ENCODE results near the gene ULK2.
"Not testable (repeated sequence)": the region's sequence is repeated elsewhere in the genome, so short reads cannot be mapped to it uniquely, and the experiment has no call there.

Gene ULK2

DNA sequence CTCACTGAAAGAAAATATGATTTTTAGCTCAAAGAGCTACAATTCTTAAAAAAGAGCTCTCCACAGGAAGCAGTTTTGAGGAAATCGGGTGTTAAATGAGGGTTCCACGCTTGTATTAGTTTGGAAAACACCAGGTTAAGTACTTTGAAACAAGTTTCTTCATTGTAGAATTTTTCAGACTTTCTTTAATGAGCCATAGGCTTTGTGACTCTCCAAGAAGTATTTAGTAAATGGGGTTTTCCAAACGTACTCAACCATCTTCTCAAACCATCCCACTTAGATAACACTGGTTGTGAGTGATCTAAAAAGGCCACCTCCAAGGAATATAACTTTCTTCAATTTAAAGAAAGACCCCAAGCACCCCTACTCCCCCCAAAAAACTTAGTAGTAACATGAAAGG, 2.7 kb downstream of the ULK2 start:
- no peak for DNase-seq

GRCh38 chr17:19860647-19861177, 7.0 kb downstream of the ULK2 start:
- not testable (repeated sequence) for DNase-seq

DNA sequence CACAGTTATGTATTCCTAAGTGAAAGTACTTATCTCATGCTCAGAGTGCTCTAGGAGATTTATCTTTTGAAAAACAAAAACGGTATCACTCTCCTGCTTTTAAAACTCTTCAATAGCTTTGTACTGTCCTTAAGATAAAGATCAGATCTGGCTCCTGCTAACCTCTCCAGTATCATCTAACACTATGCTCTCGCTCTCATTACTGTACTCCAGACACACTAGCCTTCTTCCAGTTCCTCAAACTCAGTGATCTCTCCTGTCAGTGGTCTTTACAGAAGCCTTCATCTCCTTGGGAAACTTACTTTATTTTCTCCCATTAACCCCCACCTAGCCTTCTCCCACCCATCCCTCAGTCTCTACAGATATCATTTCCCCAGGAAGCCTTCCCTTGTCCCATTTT, 10.1 kb downstream of the ULK2 start:
- no peak for DNase-seq

GRCh38 chr17:19833914-19834313, 33.8 kb downstream of the ULK2 start:
- DNase-seq: no peak

DNA sequence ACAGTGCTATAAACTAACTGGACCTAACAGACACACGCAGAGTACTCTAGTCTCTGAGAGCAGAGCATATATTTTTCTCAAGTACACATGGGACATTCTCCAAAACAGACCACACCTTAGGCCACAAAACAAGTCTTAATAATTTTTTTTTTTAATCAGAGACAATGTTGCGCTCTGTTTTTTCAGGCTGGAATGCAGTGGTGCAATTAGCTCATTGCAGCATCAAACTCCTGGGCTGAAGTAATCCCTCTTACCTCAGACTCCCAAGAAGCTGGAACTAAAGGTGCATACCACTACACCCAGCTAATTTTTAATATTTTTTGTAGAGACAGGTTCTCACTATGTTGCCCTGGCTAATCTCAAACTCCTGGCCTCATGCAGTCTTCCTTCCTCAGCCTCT, 37.7 kb downstream of the ULK2 start:
- DNase-seq: no peak

- peak; percentile 3 for DNase-seq
Observed at GRCh38 chr17:19812407-19812806, 55.3 kb downstream of the ULK2 start.

DNA sequence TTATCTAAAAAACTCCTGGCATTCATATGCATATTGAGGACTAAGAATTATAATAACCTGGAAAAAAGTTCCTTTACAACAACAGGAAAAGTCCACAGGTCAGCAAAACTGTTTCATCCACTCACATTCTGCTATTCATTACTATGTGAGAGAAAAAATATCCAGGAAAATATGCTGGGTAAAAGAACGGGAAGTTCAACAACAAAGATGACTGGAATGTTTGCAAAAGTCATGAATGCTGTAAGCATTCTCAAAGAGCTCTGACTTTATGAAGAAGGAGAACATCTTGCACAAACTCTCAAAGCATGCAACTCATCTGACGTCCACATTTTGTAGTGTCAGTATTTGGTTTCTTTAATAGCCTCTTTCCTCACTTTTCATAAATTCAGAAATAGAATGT, 62.7 kb downstream of the ULK2 start:
- peak; percentile 17 for DNase-seq

- DNase-seq: no peak
Observed at GRCh38 chr17:19800571-19800970, 67.2 kb downstream of the ULK2 start.

GRCh38 chr17:19799796-19800195, 67.9 kb downstream of the ULK2 start:
- DNase-seq: no peak

GRCh38 chr17:19796457-19796856, 71.3 kb downstream of the ULK2 start:
- DNase-seq: no peak

DNA sequence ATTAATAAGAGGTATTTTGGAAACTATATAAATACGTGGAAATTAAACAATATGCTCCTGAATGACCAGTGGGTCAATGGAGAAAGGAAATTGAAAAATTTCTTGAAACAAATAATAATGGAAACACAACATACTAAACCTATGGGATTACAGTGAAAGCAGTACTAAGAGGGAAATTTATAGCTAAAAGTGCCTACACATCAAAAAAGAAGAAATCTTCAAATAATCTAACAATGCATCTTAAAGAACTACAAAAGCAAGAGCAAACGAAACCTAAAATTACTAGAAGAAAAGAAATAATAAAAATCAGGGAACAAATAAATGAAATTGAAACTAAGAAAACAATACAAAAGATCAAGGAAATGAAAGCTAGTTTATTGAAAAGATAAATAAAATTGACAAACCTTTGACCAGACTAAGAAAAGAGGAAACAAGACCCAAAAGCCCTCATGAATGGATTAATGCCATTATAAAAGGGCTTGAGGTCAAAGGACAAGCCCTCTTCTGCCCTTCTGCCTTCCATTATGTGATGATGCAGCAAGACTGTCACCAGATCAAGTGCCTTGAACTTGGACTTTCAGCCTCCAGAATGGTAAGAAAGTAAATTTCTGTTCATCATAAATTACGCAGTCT, 75.7 kb downstream of the ULK2 start:
- DNase-seq: no peak

DNA sequence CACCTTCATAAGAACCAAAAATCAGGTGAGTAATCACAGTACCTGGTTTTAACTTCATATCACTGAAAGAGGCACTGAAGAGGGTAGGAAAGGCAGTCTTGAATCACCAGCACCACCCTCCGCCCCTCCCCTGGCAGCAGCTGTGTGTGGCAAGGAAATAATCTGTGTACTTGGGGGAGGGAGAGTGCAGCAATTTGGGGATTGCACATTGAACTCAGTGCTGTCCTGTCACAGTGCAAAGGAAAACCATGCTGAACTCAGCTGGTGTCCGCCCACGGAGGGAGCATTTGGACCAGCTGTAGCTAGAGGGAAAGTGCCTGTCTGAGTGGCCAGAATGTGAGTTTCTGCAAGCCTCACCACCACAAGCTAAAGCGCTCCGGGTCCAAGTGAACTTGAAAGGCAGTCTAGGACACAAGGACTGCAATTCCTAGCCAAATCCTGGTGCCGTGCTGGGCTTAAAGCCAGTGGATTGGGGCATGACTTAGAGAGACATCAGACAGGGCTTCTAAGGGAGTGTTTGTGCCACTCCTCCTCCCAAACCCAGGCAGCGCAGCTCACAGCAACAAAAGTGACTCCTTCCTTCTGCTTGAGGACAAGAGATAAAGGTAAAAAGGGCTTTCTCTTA, 79.9 kb downstream of the ULK2 start:
- no peak for DNase-seq

GRCh38 chr17:19785854-19786253, 81.9 kb downstream of the ULK2 start:
- no peak for DNase-seq

DNA sequence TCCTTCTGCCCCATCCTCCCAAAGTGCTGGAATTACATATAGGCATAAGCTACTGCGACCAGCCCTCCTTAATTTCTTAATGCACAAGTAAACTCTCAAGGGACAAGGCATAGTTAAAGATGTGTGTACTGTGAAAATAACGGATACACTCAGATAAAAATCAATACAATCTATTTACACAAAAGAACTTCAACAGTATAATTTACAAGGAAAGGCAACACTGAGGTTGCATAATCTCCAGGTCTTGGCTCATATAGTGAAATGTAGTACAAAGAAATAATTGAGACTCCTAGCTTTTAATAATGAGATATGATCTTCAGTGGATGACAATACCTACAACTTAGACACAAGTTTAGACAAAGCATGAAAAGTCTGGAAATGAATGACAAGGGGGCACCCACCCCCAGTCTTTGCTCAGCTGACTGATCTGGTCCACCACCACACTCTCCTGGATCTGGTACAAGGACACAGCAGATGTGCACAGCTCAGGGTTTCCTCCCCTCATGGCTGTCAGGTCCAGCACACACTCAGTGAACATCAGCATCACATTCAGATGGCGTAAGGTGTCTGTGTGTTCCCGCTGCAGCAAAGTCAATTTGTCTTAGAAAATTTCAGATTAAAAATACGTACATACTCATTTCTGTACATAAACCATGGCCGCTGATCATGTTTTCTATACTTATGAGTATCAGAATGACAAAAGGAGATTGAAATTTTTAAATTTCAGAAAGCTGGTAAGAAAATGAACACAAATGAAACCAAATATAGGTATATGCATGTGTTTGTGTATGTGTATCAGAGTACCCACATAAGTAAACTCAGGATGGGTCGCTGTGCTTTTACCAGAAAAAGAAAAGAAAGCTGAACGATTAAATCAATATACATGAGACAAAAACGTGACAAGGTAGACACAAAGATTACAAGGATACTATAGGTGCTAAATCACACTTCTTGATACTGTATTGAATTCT, 86.0 kb downstream of the ULK2 start:
- DNase-seq: no peak

DNA sequence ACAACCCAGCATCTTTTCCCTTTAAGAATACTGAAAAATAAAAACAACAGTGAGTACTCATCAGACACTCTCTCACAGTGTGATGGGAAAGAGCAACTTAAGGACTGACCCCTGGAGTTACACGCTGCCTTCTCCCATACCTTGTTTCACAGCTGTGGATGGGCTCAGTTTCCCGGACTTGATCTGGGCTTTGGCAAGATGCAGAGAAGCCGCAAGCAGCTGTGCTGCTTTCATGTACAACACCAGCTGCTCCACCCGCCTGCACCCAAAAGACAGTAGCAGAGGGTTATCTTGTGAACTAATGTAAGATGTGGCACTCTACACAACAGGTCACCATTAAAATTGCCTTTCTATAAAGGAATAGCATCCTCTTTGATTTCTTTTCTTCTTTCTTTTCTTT, 86.9 kb downstream of the ULK2 start:
- DNase-seq: no peak

DNA sequence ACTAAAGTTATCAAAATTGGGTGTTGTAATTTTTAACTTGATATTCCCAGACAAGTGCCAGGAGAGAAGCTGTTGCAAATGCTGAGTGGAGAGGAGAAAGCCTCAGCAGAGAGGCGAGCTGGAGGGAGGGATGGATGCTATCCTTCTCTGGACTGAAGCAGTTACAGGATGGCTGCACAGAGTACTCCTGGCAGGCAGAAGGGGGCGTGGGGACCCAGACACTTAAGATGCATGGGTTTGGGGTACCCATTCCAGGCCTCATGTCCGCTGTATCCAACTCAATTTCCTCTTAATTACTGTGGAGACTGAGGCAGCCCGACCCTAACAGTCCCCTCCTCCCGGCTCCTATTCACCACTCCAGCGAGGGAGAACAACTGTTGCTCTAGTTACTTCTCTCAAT, 94.2 kb downstream of the ULK2 start:
- no peak for DNase-seq

DNA sequence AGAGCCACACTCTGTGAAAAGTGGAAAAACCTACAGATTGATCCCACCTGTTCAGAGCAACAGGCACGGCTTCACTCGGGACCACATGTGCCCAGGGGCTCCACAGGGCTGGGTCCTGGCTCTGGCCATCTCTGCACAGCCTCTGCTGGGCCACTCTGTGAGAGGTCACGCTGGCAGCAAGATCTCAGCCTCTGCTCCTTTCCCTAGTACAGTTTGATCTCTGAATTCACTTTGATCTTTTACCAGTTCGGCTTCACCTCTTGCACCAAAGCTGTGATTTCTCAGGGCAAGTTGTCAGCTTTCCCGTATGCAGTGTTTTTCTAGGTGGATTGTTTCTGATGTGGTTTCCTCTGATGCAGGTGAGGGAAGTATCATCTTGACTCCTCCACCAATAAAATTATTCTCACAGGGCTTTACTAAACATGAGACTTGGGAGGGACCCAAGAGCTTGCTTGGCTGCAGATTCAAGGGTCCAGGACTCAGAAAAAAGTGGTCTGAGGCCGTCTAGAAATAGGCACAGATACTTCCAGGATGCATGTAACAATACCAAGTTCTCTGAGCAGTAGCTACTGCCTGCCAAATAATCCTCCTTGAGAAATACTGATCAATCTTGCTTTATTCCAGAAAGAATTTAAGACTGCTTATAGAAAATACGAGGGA, 95.6 kb downstream of the ULK2 start:
- DNase-seq: no peak

DNA sequence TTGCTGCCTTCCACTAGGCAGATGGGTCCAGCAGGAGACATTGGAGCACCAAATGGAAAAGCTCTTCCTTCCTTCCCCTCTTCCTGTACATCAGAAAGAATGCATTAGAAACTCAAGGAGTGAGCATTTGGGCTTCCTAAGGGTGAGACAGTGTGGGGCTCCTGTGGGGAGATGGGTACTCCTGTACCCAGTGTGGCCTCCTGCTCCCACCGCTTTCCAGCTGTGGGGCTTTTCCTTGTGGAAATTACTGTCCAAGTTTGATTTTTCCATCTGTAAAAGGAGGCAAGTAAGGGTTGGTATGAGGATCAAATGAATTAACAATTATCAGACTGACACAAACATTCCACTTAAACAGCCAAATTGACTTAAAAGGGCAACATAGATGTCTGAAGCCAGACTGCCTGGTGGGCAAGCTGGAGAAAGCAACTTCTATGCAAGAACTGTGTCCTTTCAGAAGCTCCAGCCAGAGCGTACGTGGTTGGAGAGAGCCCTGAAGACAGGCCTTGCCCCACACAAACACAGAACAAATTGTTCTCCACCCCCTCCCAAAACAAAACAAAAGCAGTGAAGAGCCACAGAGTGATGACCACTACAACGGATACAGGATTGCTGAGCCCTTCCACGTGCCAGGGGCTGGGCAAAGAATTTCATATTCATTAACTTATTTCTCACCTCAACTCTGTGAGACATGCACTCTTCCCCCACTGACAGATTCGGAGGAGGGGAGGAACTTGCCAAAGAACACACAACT, 96.6 kb downstream of the ULK2 start:
- no peak for DNase-seq

DNA sequence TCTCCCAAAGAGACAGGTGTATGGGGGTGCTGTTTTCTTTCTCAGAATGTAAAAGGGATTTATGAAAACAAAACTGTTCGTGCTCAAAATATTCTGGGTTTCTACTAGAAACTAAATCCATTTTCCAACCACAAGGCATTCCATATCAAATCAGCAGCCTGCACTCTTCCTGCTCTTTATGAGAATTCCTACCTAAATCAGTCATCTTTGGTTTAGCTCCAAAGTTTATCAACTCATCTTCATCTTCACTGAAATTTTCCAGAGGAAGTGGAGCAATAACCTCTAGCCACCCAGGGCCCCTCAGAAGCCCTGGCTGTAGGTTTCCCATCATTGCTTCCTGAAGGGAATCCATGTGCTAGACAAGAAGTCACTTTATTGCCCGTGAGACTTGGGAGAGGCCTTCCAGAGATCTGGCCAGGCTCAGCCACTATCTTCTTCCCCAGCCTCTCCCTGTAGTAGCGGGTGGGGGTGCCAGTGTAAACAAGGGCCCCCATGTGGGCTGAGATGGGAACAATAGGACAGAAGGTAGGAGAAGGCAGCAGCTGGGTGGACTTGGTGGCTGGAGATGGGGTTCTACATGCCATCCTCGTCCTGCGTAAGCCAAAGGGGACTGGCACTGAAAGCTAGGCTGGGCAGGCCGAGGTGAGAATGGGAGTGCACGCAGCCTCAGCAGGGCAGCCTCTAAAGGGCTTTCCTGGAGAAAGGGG, 97.6 kb downstream of the ULK2 start:
- peak; percentile 65 for DNase-seq

DNA sequence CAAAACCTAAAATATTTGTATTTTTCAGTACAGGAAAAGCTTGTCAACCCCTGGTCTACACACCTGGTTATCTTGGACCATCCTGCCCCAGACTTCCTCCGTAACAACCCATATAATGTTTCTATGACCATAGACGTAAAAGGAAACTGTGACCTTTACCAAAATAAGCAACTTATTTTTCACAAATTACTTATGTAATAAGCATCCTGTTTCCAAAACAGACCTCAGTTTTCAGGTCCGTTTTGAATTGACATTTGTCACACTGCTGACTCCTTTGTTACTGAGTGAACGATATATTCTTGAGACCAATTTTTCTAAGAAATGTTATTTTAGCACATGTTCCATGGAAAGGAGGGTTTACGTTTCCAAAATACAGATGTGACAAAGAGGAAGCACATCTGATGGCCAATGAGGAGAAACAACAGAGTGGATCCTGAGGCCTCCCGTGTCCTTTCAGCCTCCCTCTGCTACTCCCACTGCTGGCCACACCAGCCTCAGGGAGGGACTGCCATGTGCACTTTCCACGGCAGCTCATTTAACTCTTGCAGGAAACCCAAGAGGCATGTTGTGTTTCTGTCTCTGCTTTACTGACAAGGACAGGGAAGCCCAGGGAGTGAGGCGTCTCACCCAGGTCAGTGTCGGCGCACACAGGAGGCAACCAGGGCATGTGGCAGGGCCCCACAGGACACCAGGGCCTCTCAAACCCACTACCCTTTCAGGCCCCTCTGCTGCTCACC, 99.5 kb downstream of the ULK2 start:
- no peak for DNase-seq
